ENCODE data around the gene RSPH1. TPM values are rescaled to one million over a fixed set of nuclear protein-coding genes. Genes with fewer than 3 reads are reported as not detected.

The RSPH1 gene
- total and polyA plus RNA-seq, 12 donors = 0.13 to 5.8 (median 0.87) TPM; not detected in 2

DNA sequence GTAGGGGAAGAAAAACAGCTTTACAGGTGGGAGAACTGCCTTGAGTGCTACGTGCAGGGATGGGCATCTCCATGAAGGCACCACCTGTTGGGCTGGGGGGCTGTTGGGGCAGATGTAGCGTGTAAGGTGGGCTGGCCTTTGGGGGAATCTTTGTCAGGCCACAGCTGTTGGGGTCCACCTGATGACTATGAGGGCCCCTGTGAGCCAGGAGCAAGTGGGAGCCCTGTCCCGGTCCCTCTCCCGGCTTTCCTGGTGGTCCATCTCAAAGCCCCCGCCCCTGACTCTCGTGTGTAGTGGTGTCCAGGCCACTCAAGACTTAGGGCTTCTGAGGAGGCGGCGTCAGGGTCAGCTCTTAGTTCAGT lies 31.1 kb upstream of the RSPH1 start:
- no peak overlapping the region for H3K4me3 ChIP-seq
- H3K9me3 ChIP-seq (replicated peaks in 1 of 3) = no peaks in the 10 kb centered on the region
- no peaks in the 10 kb centered on the region for H3K27me3 ChIP-seq
- H3K4me1 ChIP-seq (replicated peaks in 1 of 2) = peaks cover 13 to 29% of the 10 kb centered on the region in 2 donors
- intact Hi-C loops (cut with DNase I) = no loop called here
- H3K36me3 ChIP-seq (replicated peaks in 1 of 2) = no peaks in the 10 kb centered on the region
- WGBS, 4 donors = 87 to 100% (median 94%) methylated on average over 2 to 8 of the region's 8 CpGs
- peak overlapping the region in 3 of 5 donors; percentile 67 to 91 (median 88) for H3K27ac ChIP-seq
- TF ChIP-seq POLR2A (IDR thresholded peaks at IDR 0.05) = no peak
- TF ChIP-seq, protein P1, sequence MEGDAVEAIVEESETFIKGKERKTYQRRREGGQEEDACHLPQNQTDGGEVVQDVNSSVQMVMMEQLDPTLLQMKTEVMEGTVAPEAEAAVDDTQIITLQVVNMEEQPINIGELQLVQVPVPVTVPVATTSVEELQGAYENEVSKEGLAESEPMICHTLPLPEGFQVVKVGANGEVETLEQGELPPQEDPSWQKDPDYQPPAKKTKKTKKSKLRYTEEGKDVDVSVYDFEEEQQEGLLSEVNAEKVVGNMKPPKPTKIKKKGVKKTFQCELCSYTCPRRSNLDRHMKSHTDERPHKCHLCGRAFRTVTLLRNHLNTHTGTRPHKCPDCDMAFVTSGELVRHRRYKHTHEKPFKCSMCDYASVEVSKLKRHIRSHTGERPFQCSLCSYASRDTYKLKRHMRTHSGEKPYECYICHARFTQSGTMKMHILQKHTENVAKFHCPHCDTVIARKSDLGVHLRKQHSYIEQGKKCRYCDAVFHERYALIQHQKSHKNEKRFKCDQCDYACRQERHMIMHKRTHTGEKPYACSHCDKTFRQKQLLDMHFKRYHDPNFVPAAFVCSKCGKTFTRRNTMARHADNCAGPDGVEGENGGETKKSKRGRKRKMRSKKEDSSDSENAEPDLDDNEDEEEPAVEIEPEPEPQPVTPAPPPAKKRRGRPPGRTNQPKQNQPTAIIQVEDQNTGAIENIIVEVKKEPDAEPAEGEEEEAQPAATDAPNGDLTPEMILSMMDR (IDR thresholded peaks at IDR 0.05) = no peak
- peak in 1 of 7 donors; percentile 56 for DNase-seq

DNA sequence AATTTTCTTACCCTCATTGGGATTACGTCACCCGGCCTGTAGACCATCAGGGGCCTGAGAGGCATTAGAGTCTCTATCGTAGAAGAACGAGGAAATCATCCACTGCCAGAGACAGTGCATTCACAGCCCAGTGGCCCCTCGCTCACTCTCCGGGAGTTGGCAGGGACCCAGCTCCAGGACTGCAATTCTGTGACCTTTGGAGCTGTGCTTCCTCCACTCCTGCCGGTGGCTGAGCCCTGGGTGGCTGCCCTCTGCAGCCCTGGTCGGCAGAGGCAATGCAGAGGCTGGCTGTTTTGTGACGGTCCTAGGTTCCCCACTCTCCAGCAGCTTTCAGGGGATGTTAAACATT lies 30.3 kb upstream of the RSPH1 start:
- intact Hi-C loops (cut with DNase I) = no loop called here
- Histone ChIP-seq H3K36me3 (replicated peaks in 1 of 2) (peaks cover 0 to 4% of the 10 kb centered on the region in 2 donors), H3K4me3 (no peak overlapping the region), H3K27ac (peak overlapping the region in 3 of 5 donors; percentile 31 to 88 (median 70)), H3K9me3 (replicated peaks in 1 of 3) (no peaks in the 10 kb centered on the region), H3K27me3 (no peaks in the 10 kb centered on the region), H3K4me1 (replicated peaks in 1 of 2) (peaks cover 13 to 29% of the 10 kb centered on the region in 2 donors)
- WGBS, 4 donors = 40 to 52% (median 45%) methylated on average over 7 to 9 of the region's 9 CpGs
- peak in 6 of 7 donors; percentile 55 to 81 (median 70) for DNase-seq
- no peak for TF ChIP-seq POLR2A (IDR thresholded peaks at IDR 0.05)

DNA sequence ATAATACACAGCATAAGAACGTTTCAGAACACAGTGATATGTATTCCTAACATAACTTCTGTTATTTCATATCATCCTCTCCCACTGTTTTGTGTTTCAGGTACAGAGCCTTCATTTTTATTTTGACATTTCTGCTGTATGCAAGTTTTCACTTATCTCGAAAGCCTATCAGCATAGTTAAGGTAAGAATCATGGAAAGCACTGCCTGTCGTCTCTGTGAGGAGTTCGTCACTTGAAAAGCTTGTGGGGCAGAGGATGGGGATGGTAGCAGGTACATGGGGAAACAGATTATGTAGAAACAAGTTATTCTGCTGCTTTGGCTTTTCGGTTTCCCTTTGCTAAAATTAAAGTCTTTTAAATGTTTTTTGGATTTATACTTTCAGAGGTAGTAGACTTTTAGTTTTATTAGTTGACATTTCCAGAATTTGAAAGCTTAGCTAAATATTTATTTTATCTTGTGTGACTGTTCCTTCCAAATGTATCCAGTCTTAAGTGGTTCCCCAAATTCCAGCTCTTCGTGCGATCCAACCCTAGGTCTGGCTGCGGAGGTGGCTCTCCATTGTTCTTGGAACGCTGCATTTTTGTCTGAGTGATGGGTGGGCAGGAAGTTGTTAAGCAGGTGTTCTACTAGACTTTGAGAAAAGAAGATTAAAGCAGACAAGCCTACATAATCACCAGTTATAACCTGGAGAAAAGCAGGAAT lies 29.8 kb upstream of the RSPH1 start:
- Histone ChIP-seq H3K27ac (peak overlapping the region in 3 of 5 donors; percentile 31 to 88 (median 70)), H3K9me3 (replicated peaks in 1 of 3) (no peaks in the 10 kb centered on the region), H3K27me3 (no peaks in the 10 kb centered on the region), H3K4me1 (replicated peaks in 1 of 2) (peaks cover 13 to 29% of the 10 kb centered on the region in 2 donors), H3K36me3 (replicated peaks in 1 of 2) (peaks cover 0 to 7% of the 10 kb centered on the region in 2 donors), H3K4me3 (no peak overlapping the region)
- DNase-seq = peak in 2 of 7 donors; percentile 18 to 36
- intact Hi-C loops (cut with DNase I) = no loop called here
- TF ChIP-seq, protein P1 (IDR thresholded peaks at IDR 0.05) = no peak
- TF ChIP-seq POLR2A (IDR thresholded peaks at IDR 0.05) = no peak
- WGBS, 4 donors = 76 to 84% (median 81%) methylated on average over 9 of the region's 9 CpGs

DNA sequence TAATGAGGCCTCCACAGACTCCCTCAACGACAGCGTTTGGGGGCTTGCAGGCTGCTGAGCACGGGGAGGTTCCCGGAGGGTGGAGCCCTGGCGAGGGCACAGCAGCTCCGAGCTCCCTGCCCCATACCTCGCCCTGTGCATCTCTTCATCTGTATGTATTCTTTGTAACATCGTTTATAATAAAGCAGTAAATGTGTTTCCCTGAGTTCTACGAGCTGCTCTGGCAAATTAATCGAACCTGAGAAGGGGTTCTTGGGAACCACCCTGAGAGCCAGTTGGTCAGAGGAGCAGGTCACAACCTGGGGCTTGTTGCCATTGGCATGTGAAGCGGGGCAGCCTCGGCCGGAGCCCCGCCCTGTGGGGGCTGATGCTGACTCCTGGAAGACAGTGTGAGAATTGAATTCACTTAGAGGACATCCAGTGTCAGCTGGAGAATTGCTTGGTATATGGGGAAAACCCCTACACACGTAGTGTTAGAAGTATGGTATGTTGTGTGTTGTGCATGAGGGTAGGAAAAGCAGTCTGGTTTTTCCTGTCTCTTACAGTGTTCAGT lies 29.1 kb upstream of the RSPH1 start:
- peak in 2 of 7 donors; percentile 29 to 62 for DNase-seq
- Histone ChIP-seq H3K27ac (peak overlapping the region in 2 of 5 donors; percentile 35 to 88), H3K4me3 (peak overlapping the region in 1 of 4 donors; percentile 5), H3K27me3 (no peaks in the 10 kb centered on the region), H3K36me3 (replicated peaks in 1 of 2) (peaks cover 0 to 7% of the 10 kb centered on the region in 2 donors), H3K4me1 (replicated peaks in 1 of 2) (peaks cover 13 to 29% of the 10 kb centered on the region in 2 donors), H3K9me3 (replicated peaks in 1 of 3) (no peaks in the 10 kb centered on the region)
- TF ChIP-seq, protein P1 (IDR thresholded peaks at IDR 0.05) = no peak
- no peak for TF ChIP-seq POLR2A (IDR thresholded peaks at IDR 0.05)
- WGBS, 4 donors = 51 to 66% (median 62%) methylated on average over 5 to 15 of the region's 15 CpGs
- intact Hi-C loops (cut with DNase I) = no loop called here
